A673 (cell line): ENCODE data around the gene CUBN. TPM values are rescaled to one million over a fixed set of nuclear protein-coding genes. Genes with fewer than 3 reads are reported as not detected.
A peak's percentile ranks its signal among the peaks of the same experiment; 100 is the strongest.
"Not testable (repeated sequence)": the region's sequence is repeated elsewhere in the genome, so short reads cannot be mapped to it uniquely, and the experiment has no call there.

Experiments used
- BruUV-seq: library from RNA; stranded (reverse); fragments of 400-500 nt; replicated peaks from 2 replicates; lab custom pipeline; 2021; lab: Mats Ljungman, UMichigan
- CTCF ChIA-PET: fragments of 300-600 bp; sonication (Branson Sonifier 250); formaldehyde crosslinking; loops from one replicate; lab custom pipeline; 2022; ENCODE audit warnings: antibody characterized with exemption; lab: Charles Lee
- POLR2A ChIA-PET: fragments of 300-600 bp; sonication (Branson Sonifier 250); formaldehyde crosslinking; loops from one replicate; lab custom pipeline; 2022; ENCODE audit warnings: antibody characterized with exemption; ENCODE audit not compliant: low non-redundant PET; lab: Charles Lee
- DNase-seq: peaks from one replicate; pipeline ENCODE4 v3.0.0-alpha.2; 2015; ENCODE audit warnings: low spot score
- H3K27ac ChIP-seq: fragments of 200-600 bp; sonication (generic); 2 replicates; pipeline ENCODE4 v1.5.1; 2016; ENCODE audit warnings: mixed run types, low read depth, mild to moderate bottlenecking, mixed read lengths, antibody characterized with exemption, low read length; ENCODE audit not compliant: poor library complexity, severe bottlenecking
- H3K27me3 ChIP-seq: fragments of 200-600 bp; sonication (generic); replicated peaks from 2 replicates; pipeline ENCODE4 v1.6.1; 2017; ENCODE audit warnings: mixed run types, low read depth, mild to moderate bottlenecking, mixed read lengths, antibody characterized with exemption, low read length; ENCODE audit not compliant: insufficient read depth, poor library complexity
- H3K36me3 ChIP-seq: fragments of 200-600 bp; sonication (generic); 2 replicates; pipeline ENCODE4 v1.6.1; 2016; ENCODE audit warnings: mixed run types, mild to moderate bottlenecking, mixed read lengths, antibody characterized with exemption, low read length; ENCODE audit not compliant: insufficient read depth, poor library complexity, severe bottlenecking
- H3K4me1 ChIP-seq: fragments of 200-600 bp; sonication (generic); 2 replicates; pipeline ENCODE4 v1.6.1; 2017; ENCODE audit warnings: mixed run types, mild to moderate bottlenecking, mixed read lengths, antibody characterized with exemption, low read length; ENCODE audit not compliant: insufficient read depth, poor library complexity, severe bottlenecking
- H3K4me3 ChIP-seq: fragments of 200-600 bp; sonication (generic); 2 replicates; pipeline ENCODE4 v1.5.1; 2016; ENCODE audit warnings: low read depth, mixed run types, mild to moderate bottlenecking, mixed read lengths, low read length; ENCODE audit not compliant: poor library complexity, severe bottlenecking
- H3K9me3 ChIP-seq: fragments of 200-600 bp; sonication (generic); 2 replicates; pipeline ENCODE4 v1.6.1; 2016; ENCODE audit warnings: mixed run types, low read depth, mild to moderate bottlenecking, mixed read lengths, antibody characterized with exemption, low read length; ENCODE audit not compliant: poor library complexity, severe bottlenecking
- EZH2 ChIP-seq: fragments of 200-600 bp; sonication (generic); IDR thresholded peaks from 2 replicates; pipeline ENCODE4 v1.6.1; 2017; ENCODE audit warnings: borderline replicate concordance, low read depth, mild to moderate bottlenecking, mixed read lengths, antibody characterized with exemption, low read length; ENCODE audit not compliant: poor library complexity, severe bottlenecking
- intact Hi-C: fragments of 100-400 bp; cut with micrococcal nuclease; formaldehyde crosslinking; loops from one replicate; pipeline ENCODE4 v1.10.0; 2022; ENCODE audit not compliant: unreplicated experiment
- total RNA-seq: library from RNA; stranded (reverse); gene quantifications from 2 replicates; pipeline ENCODE4 v1.2.3, GENCODE V29; 2021
- TF ChIP-seq, protein P1 (sequence below): fragments of 300-800, 200-600 bp; sonication (generic); conservative IDR thresholded peaks from 2 replicates; pipeline ENCODE4 v1.5.1; 2017; ENCODE audit warnings: low read depth, mild to moderate bottlenecking, antibody characterized with exemption, low read length, moderate library complexity, mixed read lengths

Gene CUBN
- total RNA-seq, 1 experiment from 2014 or later = 3.4 TPM

DNA sequence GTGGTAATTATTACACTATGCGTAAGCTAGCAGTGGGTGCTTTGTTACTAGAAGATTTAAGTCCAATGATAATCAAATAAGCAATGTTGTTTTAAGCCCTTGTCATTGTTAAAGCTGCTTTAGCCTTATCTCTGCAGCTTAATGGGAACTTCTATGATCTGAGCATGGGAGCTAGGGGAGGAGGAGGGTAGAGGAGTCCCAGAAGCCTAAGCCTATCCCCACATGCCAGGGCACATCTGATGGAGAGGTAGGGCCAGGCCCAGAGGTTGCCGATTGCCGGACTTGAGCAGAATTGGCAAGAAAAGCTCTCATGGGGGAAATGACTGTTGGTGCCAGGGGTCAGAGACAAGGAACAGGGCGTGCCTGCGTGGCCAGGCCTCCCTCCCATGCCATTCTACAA is 13.4 kb downstream of the CUBN start:
- no TSS peak for BruUV-seq
- intact Hi-C loops = no loop called here
- Histone ChIP-seq H3K4me1 (peaks cover 4% of the 10 kb centered on the region), H3K36me3 (no peaks in the 10 kb centered on the region), H3K27ac (no peak overlapping the region), H3K27me3 (no peaks in the 10 kb centered on the region), H3K9me3 (no peaks in the 10 kb centered on the region), H3K4me3 (no peak overlapping the region)
- CTCF ChIA-PET = no interaction called here
- POLR2A ChIA-PET = no interaction called here
- no peak for DNase-seq
- TF ChIP-seq, protein P1, sequence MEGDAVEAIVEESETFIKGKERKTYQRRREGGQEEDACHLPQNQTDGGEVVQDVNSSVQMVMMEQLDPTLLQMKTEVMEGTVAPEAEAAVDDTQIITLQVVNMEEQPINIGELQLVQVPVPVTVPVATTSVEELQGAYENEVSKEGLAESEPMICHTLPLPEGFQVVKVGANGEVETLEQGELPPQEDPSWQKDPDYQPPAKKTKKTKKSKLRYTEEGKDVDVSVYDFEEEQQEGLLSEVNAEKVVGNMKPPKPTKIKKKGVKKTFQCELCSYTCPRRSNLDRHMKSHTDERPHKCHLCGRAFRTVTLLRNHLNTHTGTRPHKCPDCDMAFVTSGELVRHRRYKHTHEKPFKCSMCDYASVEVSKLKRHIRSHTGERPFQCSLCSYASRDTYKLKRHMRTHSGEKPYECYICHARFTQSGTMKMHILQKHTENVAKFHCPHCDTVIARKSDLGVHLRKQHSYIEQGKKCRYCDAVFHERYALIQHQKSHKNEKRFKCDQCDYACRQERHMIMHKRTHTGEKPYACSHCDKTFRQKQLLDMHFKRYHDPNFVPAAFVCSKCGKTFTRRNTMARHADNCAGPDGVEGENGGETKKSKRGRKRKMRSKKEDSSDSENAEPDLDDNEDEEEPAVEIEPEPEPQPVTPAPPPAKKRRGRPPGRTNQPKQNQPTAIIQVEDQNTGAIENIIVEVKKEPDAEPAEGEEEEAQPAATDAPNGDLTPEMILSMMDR = no peak
- TF ChIP-seq EZH2 = no peak

DNA sequence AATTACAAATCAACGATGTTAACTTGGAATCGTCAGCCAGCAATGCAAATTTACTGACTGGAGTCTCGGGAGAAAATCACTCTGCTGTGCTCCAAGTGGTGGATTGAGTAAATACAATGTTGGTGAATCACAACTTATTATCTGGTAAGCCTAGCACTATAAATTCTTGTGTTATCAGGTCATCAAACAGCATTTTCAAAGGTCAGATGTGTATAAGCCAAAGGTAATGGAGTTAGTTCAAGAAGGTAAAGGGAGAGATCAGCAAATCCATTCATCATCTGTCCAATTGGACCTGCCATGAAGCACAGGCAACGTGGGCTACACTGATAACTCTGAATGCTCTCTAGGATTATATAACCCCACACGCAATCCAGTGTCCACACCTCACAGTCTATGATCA is 13.9 kb downstream of the CUBN start:
- H3K27ac ChIP-seq = no peak overlapping the region
- CTCF ChIA-PET = interaction anchor here (0.7 kb wide), 1 partner anchor 10 kb away, joined by 3 read pairs; no protein-coding TSS in a partner anchor
- BruUV-seq = no TSS peak

DNA sequence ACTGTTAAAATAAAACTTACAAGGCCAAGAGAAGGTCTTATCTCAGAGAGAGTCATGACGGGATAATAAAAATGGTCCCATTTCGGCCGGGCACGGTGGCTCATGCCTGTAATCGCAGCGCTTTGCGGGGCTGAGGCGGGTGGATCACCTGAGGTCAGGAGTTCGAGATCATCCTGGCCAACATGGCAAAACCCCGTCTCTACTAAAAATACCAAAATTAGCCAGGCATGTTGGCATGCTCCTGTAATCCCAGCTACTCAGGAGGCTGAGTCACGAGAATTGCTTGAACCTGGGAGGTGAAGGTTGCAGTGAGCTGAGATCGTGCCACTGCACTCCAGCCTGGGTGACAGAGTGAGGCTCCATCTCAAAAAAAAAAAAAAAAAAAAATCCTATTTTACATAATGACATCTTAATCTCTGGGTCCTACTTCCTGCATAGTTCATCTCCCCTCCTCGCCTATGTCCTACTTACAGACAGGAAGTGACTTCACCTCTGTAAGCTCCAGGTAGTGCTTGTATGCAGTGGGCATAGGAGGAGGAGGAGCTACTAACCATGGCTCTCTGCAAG is 14.7 kb downstream of the CUBN start:
- H3K4me1 ChIP-seq, intact Hi-C loops, H3K4me3 ChIP-seq, BruUV-seq, POLR2A ChIA-PET, H3K36me3 ChIP-seq, H3K27me3 ChIP-seq, H3K27ac ChIP-seq, H3K9me3 ChIP-seq: not testable (repeated sequence)
- CTCF ChIA-PET = interaction anchor here (0.7 kb wide), 1 partner anchor 11 kb away, joined by 3 read pairs; no protein-coding TSS in a partner anchor
- peak; percentile 32 for DNase-seq

More for the DNA sequence above, 13.9 kb downstream of the CUBN start:
- POLR2A ChIA-PET = no interaction called here
- H3K9me3 ChIP-seq = no peaks in the 10 kb centered on the region
- H3K4me3 ChIP-seq = no peak overlapping the region
- peak; percentile 15 for DNase-seq
- H3K36me3 ChIP-seq = no peaks in the 10 kb centered on the region
- H3K4me1 ChIP-seq = peaks cover 4% of the 10 kb centered on the region
- no peak for TF ChIP-seq EZH2
- TF ChIP-seq, protein P1 = no peak; the same call in 1 of the 2 replicates
- intact Hi-C loops = no loop called here
- H3K27me3 ChIP-seq = no peaks in the 10 kb centered on the region

DNA sequence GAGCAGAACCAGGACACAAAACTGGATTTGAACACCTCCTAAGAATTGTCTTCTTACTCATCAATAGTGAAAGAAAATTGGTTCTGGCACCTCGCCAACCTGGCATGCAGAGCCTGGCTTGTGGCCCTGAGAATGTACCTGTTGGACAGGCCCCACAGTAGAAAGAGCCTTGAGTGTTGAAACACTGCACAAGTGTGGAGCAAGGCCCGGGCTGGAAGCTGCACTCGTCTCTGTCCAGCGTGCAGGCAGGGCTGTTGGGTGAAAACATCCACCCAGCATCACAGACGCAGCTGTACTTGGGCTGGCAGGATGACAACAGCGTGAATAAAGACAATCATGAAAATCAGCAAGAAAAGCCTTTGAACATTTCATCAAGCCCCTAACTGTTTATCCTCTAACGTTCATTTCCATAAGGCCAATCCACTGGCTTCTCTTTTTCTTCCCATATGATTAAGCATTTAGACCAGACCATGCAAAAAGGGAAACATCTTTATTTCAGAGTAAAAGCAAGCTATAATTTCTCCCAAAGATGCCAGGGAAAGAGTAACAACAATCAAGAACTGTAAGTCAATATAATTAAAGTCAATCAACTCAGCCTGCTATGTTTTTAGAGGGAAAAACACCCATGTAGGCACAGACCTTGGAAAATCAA is 15.6 kb downstream of the CUBN start:
- intact Hi-C loops = no loop called here
- CTCF ChIA-PET = no interaction called here
- TF ChIP-seq, protein P1 = no peak
- no peak for TF ChIP-seq EZH2
- Histone ChIP-seq H3K4me3 (no peak overlapping the region), H3K36me3 (no peaks in the 10 kb centered on the region), H3K9me3 (no peaks in the 10 kb centered on the region), H3K27me3 (no peaks in the 10 kb centered on the region), H3K4me1 (peaks cover 4% of the 10 kb centered on the region), H3K27ac (no peak overlapping the region)
- no TSS peak for BruUV-seq
- no peak for DNase-seq
- POLR2A ChIA-PET = no interaction called here
